CD4-positive, alpha-beta T cell treated with Interleukin-17A for 4 hours (primary cell): Measurements from ENCODE around the gene GRM8.
A peak's percentile ranks its signal among the peaks of the same experiment; 100 is the strongest.

Experiments used
- DNase-seq: peaks from one replicate; pipeline ENCODE4 v3.0.0-alpha.2; 2020; ENCODE audit warnings: mixed read lengths

Gene GRM8

GRCh38 chr7:127146746-127147536 is 105.8 kb downstream of the GRM8 start:
- no peak for DNase-seq

GRCh38 chr7:127137146-127137545 is 115.6 kb downstream of the GRM8 start:
- no peak for DNase-seq

- no peak for DNase-seq
Observed at GRCh38 chr7:127135871-127136485, 116.8 kb downstream of the GRM8 start.

- DNase-seq = no peak
Observed at GRCh38 chr7:127123220-127123619, 129.5 kb downstream of the GRM8 start.

GRCh38 chr7:127119517-127119916 is 133.2 kb downstream of the GRM8 start:
- no peak for DNase-seq

- DNase-seq = no peak
Observed at GRCh38 chr7:127114742-127115265, 137.9 kb downstream of the GRM8 start.

GRCh38 chr7:127107601-127108007 is 145.1 kb downstream of the GRM8 start:
- peak; percentile 19 for DNase-seq

- DNase-seq = no peak
Observed at GRCh38 chr7:127093340-127093739, 159.4 kb downstream of the GRM8 start.

GRCh38 chr7:127091620-127092019 is 161.1 kb downstream of the GRM8 start:
- DNase-seq = no peak

- no peak for DNase-seq
Observed at GRCh38 chr7:127089146-127089545, 163.6 kb downstream of the GRM8 start.

GRCh38 chr7:127081539-127081938 is 171.2 kb downstream of the GRM8 start:
- DNase-seq = no peak

GRCh38 chr7:127080576-127080975 is 172.2 kb downstream of the GRM8 start:
- DNase-seq = no peak

GRCh38 chr7:127066974-127067373 is 185.8 kb downstream of the GRM8 start:
- DNase-seq = no peak

- DNase-seq = no peak
Observed at GRCh38 chr7:127059475-127059874, 193.3 kb downstream of the GRM8 start.

GRCh38 chr7:127057918-127058317 is 194.8 kb downstream of the GRM8 start:
- no peak for DNase-seq

GRCh38 chr7:127056202-127056601 is 196.5 kb downstream of the GRM8 start:
- no peak for DNase-seq

GRCh38 chr7:127047521-127047920 is 205.2 kb downstream of the GRM8 start:
- DNase-seq = no peak

GRCh38 chr7:127041689-127042452 is 210.9 kb downstream of the GRM8 start:
- DNase-seq = no peak

- DNase-seq = no peak
Observed at GRCh38 chr7:127040042-127040441, 212.7 kb downstream of the GRM8 start.

- DNase-seq = no peak
Observed at GRCh38 chr7:127039541-127039940, 213.2 kb downstream of the GRM8 start.

- no peak for DNase-seq
Observed at GRCh38 chr7:127035203-127035849, 217.4 kb downstream of the GRM8 start.

GRCh38 chr7:127034186-127034806 is 218.4 kb downstream of the GRM8 start:
- DNase-seq = no peak

GRCh38 chr7:127029823-127030222 is 222.9 kb downstream of the GRM8 start:
- no peak for DNase-seq
